SK-N-SH (cell line): Measurements from ENCODE around the gene DNAJC4. TPM values are rescaled to one million over a fixed set of nuclear protein-coding genes. Genes with fewer than 3 reads are reported as not detected.

Experiments
- CTCF ChIA-PET: fragments of 300-600, 350-600 bp; formaldehyde crosslinking; extraction: SDS; loops from one replicate; lab custom pipeline; 2021; lab: Yijun Ruan, JAX
- POLR2A ChIA-PET: fragments of 350-600 bp; sonication (Branson Sonifier 250); formaldehyde crosslinking; extraction: SDS; loops from one replicate; lab custom pipeline; 2020; ENCODE audit warnings: antibody characterized with exemption, inconsistent platforms; lab: Yijun Ruan, JAX
- DNase-seq: peaks from one replicate; pipeline ENCODE4 v3.0.0; 2012
- H2AFZ ChIP-seq: fragments of 200-600 bp; sonication (generic); 2 replicates; pipeline ENCODE4 v1.8.1; 2016; ENCODE audit warnings: antibody characterized with exemption, mild to moderate bottlenecking, low read depth
- H3F3A ChIP-seq: fragments of 200-600 bp; sonication (generic); replicated peaks from 2 replicates; pipeline ENCODE3; 2016; ENCODE audit warnings: antibody characterized with exemption, mild to moderate bottlenecking; ENCODE audit not compliant: insufficient read depth
- H3K27ac ChIP-seq, 2 experiments: fragments of 200-500 bp in 1 of 2; fragments of 200-600 bp in 1 of 2; sonication (Bioruptor generic) in 1 of 2; sonication (generic), shearing (Covaris generic) in 1 of 2; 2 replicates each; pipeline versions ENCODE4 v1.5.1 to v1.6.1; 2014 to 2016; ENCODE audit warnings: low read depth in 2 of 2, inconsistent platforms in 1 of 2, low read length in 1 of 2, mild to moderate bottlenecking in 1 of 2, mixed read lengths in 1 of 2
- H3K27me3 ChIP-seq: fragments of 200-600 bp; sonication (generic), shearing (Covaris generic); 2 replicates; pipeline ENCODE4 v1.6.1; 2016; ENCODE audit warnings: mixed run types; ENCODE audit not compliant: insufficient read depth
- H3K36me3 ChIP-seq, 2 experiments: fragments of 200-500 bp in 1 of 2; fragments of 200-600 bp in 1 of 2; sonication (Bioruptor generic) in 1 of 2; sonication (generic) in 1 of 2; replicated peaks in 1 of 2; 2 replicates each; pipeline versions ENCODE3 to v1.5.1; 2014 to 2016; ENCODE audit warnings: low read length in 1 of 2, mild to moderate bottlenecking in 1 of 2; ENCODE audit not compliant: insufficient read depth in 2 of 2, control insufficient read depth in 1 of 2
- H3K4me1 ChIP-seq, 2 experiments: fragments of 200-500 bp in 1 of 2; fragments of 200-600 bp in 1 of 2; sonication (Bioruptor generic) in 1 of 2; sonication (generic), shearing (Covaris generic) in 1 of 2; 2 replicates each; pipeline versions ENCODE4 v1.5.1 to v1.6.1; 2014 to 2016; ENCODE audit warnings: low read depth in 1 of 2, low read length in 1 of 2, mixed run types in 1 of 2; ENCODE audit not compliant: insufficient read depth in 2 of 2, control insufficient read depth in 1 of 2
- H3K4me2 ChIP-seq: fragments of 200-600 bp; sonication (generic), shearing (Covaris generic); 2 replicates; pipeline ENCODE4 v1.6.1; 2017; ENCODE audit warnings: mixed run types
- H3K4me3 ChIP-seq, 2 experiments: fragments of 200-500 bp in 1 of 2; fragments of 200-600 bp in 1 of 2; sonication (Bioruptor generic) in 1 of 2; sonication (generic), shearing (Covaris generic) in 1 of 2; 2 replicates each; pipeline versions ENCODE4 v1.5.1 to v1.8.1; 2014 to 2016; ENCODE audit warnings: low read depth in 2 of 2, inconsistent platforms in 1 of 2, low read length in 1 of 2, mild to moderate bottlenecking in 1 of 2, mixed read lengths in 1 of 2, moderate library complexity in 1 of 2
- H3K79me2 ChIP-seq: fragments of 200-600 bp; sonication (generic); 2 replicates; pipeline ENCODE4 v1.8.1; 2017; ENCODE audit warnings: mild to moderate bottlenecking; ENCODE audit not compliant: insufficient read depth
- H3K9ac ChIP-seq: fragments of 200-600 bp; sonication (generic); 2 replicates; pipeline ENCODE4 v1.6.1; 2017; ENCODE audit warnings: mixed run types
- H3K9me2 ChIP-seq: fragments of 200-600 bp; sonication (generic); 2 replicates; pipeline ENCODE4 v1.6.1; 2017; ENCODE audit warnings: mixed run types
- H3K9me3 ChIP-seq: fragments of 200-600 bp; sonication (generic); 2 replicates; pipeline ENCODE4 v1.6.1; 2017; ENCODE audit warnings: mixed run types, mild to moderate bottlenecking, moderate library complexity
- H4K20me1 ChIP-seq: fragments of 200-600 bp; sonication (generic); 2 replicates; pipeline ENCODE4 v1.6.1; 2017; ENCODE audit warnings: mild to moderate bottlenecking, mixed run types; ENCODE audit not compliant: insufficient read depth
- CHD2 ChIP-seq: fragments of 150-350 bp; IDR thresholded peaks from 2 replicates; pipeline ENCODE4 v1.6.1; 2018; ENCODE audit warnings: low read length; ENCODE audit not compliant: partially characterized antibody
- EP300 ChIP-seq, 2 experiments: IDR thresholded peaks; 2 replicates each; pipeline versions ENCODE4 v1.4.0 to v1.6.1; 2012; ENCODE audit warnings: borderline replicate concordance in 1 of 2, low read depth in 1 of 2, low read length in 1 of 2
- FOXJ3 ChIP-seq: sonication (generic); formaldehyde crosslinking; IDR thresholded peaks from 2 replicates; pipeline ENCODE4 v1.5.1; 2020; ENCODE audit warnings: mild to moderate bottlenecking, missing genetic modification reagents
- FOXM1 ChIP-seq: IDR thresholded peaks from 2 replicates; pipeline ENCODE4 v1.4.0; 2012; ENCODE audit warnings: low read depth, mild to moderate bottlenecking
- GABPA ChIP-seq: IDR thresholded peaks from 2 replicates; pipeline ENCODE4 v1.4.0; 2012; ENCODE audit warnings: low read depth, mild to moderate bottlenecking
- GATA2 ChIP-seq: sonication (generic); formaldehyde crosslinking; IDR thresholded peaks from 2 replicates; pipeline ENCODE4 v1.5.0; 2020; ENCODE audit warnings: mild to moderate bottlenecking, missing genetic modification reagents
- IRF3 ChIP-seq: fragments of 150-350 bp; IDR thresholded peaks from 2 replicates; pipeline ENCODE4 v1.6.1; 2016; ENCODE audit warnings: mild to moderate bottlenecking, low read depth, low read length
- PBX3 ChIP-seq: IDR thresholded peaks from 2 replicates; pipeline ENCODE4; 2012
- RFX5 ChIP-seq: IDR thresholded peaks from 2 replicates; pipeline ENCODE4 v1.6.1; 2012; ENCODE audit warnings: mild to moderate bottlenecking, improper control_type of control experiment, low read length
- RXRA ChIP-seq: IDR thresholded peaks from 2 replicates; pipeline ENCODE4 v1.4.0; 2012; ENCODE audit warnings: low read depth, mild to moderate bottlenecking, borderline replicate concordance
- TCF12 ChIP-seq: IDR thresholded peaks from 2 replicates; pipeline ENCODE4 v1.4.0; 2012
- TEAD4 ChIP-seq: IDR thresholded peaks from 2 replicates; pipeline ENCODE4 v1.4.0; 2012; ENCODE audit warnings: mild to moderate bottlenecking, borderline replicate concordance; ENCODE audit not compliant: insufficient read depth
- USF2 ChIP-seq: fragments of 150-350 bp; IDR thresholded peaks from 2 replicates; pipeline ENCODE4 v1.6.1; 2017; ENCODE audit warnings: antibody characterized with exemption, low read length, low read depth, borderline replicate concordance
- WGBS: methylation state at CpG from one replicate; pipeline ENCODE4 v1.1.6; 2017; ENCODE audit warnings: low lambda C conversion rate; 5-methylcytosine and 5-hydroxymethylcytosine counted together
- polyA plus RNA-seq, 3 experiments: library from polyadenylated mRNA; depleted of rRNA; stranded (reverse); fragments of >200 nt; gene quantifications; 2 replicates each; pipeline ENCODE4 v1.2.3, GENCODE V29; 2012
- TF ChIP-seq, protein P1 (sequence below): IDR thresholded peaks from 2 replicates; pipeline ENCODE4 v1.4.0; 2012; ENCODE audit warnings: low read depth

The DNAJC4 gene
- polyA plus RNA-seq, 1 of the 3 experiments (the other 2 are of a cell fraction) = 52.1 TPM

GRCh38 chr11:64220271-64220670, 10.1 kb upstream of the DNAJC4 start:
- DNase-seq = no peak

More at GRCh38 chr11:64220271-64220670, 10.1 kb upstream of the DNAJC4 start:
- H3K9ac ChIP-seq = no peak overlapping the region
- H3K27me3 ChIP-seq = no peaks in the 10 kb centered on the region
- H3K27ac ChIP-seq = no peak overlapping the region; a peak in 1 of 4 replicates
- H4K20me1 ChIP-seq = no peaks in the 10 kb centered on the region
- H3K4me3 ChIP-seq = no peak overlapping the region
- CTCF ChIA-PET = interaction anchor here (0.9 kb wide), 1 partner anchor 10 kb away, joined by 3 read pairs; no protein-coding TSS in a partner anchor
- TF ChIP-seq FOXJ3 (CRISPR knock-in tag) (no peak), RXRA (no peak), TCF12 (no peak), RFX5 (no peak), PBX3 (no peak), CHD2 (no peak), EP300 (IDR thresholded peaks at IDR 0.05; ENCODE audit: borderline replicate concordance in 1 of 2, low read depth in 1 of 2, low read length in 1 of 2) (no peak), USF2 (no peak), FOXM1 (no peak), GABPA (no peak), GATA2 (CRISPR knock-in tag) (no peak), TEAD4 (no peak), IRF3 (no peak)
- TF ChIP-seq, protein P1, sequence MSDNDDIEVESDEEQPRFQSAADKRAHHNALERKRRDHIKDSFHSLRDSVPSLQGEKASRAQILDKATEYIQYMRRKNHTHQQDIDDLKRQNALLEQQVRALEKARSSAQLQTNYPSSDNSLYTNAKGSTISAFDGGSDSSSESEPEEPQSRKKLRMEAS = no peak
- no peaks in the 10 kb centered on the region for H3K9me3 ChIP-seq
- peaks cover 0 to 10% of the 10 kb centered on the region in 2 experiments for H3K36me3 ChIP-seq
- no peaks in the 10 kb centered on the region for H3K9me2 ChIP-seq
- no peak overlapping the region for H3K4me2 ChIP-seq
- POLR2A ChIA-PET = interaction anchor here (1.3 to 1.7 kb wide), 2 partner anchors 9 to 15 kb away, joined by 3 to 5 read pairs; no protein-coding TSS in a partner anchor
- peaks cover 2% of the 10 kb centered on the region for H3F3A ChIP-seq
- peaks cover 0 to 25% of the 10 kb centered on the region in 2 experiments; a peak in 2 of 4 replicates for H3K4me1 ChIP-seq
- 86% methylated on average over 11 of the region's 17 CpGs for WGBS
- H2AFZ ChIP-seq = no peak overlapping the region
- H3K79me2 ChIP-seq = peaks cover 5% of the 10 kb centered on the region; the same call in 1 of the 2 replicates
